ENCODE results near the gene KCNG2.
A peak's percentile ranks its signal among the peaks of the same experiment; 100 is the strongest.

KCNG2 gene

DNA sequence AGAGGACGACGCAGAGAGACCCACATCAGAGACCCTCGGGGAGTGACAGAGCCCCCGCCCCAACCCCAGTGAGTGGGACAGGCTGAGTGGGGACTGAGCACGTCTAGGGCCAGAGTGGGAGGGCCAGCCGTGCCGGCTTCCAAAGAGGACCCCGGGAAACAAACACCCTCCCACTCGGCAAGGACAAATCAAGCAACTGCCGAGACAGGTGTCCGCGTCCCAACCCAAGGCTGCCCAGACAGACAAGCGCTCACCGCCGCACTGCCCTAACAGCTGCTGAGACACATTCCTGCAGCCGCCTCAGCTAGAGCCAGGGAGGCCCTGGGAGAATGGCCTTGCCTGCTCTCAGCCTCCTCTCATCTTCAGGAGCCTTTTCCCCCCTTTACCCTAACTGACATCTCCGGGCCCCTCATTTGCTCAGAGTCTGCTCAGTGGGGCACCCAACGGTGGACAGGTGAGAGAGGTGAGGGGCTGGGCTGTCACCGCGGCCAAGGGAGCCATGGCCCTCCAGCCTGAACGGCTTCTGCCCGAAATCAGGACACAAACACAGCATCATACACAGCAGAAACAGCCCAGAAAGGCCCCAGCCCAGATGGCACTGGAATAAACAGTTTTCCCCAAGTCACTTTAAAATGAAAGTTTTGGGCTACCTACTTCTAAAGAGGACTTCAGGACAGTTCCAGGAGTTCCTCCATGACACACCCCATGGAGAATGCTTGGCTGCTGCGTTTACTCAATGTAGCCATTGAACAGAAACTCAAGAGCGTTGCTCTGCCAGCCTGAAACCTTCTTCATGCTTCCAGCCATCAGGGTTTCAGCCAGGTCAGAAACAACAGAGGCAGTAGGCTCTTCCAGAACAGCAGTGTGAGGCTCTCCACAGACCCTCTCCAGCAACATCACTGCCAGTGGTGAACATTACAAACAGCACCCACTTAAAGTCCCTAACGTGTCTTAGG lies 130.1 kb downstream of the KCNG2 start:
- DNase-seq, result no peak

GRCh38 chr18:79928563-79928960 lies 130.8 kb downstream of the KCNG2 start:
- DNase-seq, result no peak

DNA sequence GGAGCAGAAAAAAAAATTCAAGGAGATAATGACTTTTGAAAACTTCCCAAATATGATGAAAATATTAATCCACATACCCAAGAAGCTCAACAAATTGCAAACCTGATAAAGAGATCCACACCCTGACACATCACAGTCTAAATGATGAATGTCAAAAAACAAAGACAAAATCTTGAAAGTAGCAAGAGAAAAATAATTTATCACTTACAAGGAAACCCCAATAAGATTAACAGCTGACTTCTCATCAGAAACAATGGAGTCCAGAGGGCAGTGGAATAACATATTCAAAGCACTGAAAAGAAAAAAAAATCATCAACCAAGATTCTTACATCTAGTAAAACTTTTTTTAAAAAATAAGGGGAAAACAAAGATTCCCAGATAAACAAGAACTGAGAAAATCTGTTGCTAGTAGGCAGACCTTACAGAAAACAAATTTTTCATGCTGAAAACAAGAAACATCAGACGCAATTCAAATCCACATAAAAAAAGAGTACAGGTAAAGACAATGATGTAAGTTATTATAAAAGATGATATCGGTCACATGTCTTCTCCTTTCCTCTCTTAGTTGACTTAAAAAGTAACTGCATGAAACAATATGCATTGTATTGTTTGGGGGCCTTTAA lies 132.4 kb downstream of the KCNG2 start:
- peak; percentile 52 for DNase-seq

- no peak for DNase-seq
These were observed 133.7 kb downstream of the KCNG2 start for GRCh38 chr18:79931475-79931874.

- DNase-seq, result no peak
These were observed 135.2 kb downstream of the KCNG2 start for GRCh38 chr18:79932907-79933306.

- no peak for DNase-seq
These were observed 136.0 kb downstream of the KCNG2 start for GRCh38 chr18:79933765-79934164.

- DNase-seq, result no peak
These were observed 136.8 kb downstream of the KCNG2 start for GRCh38 chr18:79934311-79935097.

GRCh38 chr18:79935098-79935480 lies 137.4 kb downstream of the KCNG2 start:
- no peak for DNase-seq

- DNase-seq, result no peak
These were observed 137.8 kb downstream of the KCNG2 start for GRCh38 chr18:79935499-79935898.

GRCh38 chr18:79935925-79936324 lies 138.2 kb downstream of the KCNG2 start:
- DNase-seq, result no peak

DNA sequence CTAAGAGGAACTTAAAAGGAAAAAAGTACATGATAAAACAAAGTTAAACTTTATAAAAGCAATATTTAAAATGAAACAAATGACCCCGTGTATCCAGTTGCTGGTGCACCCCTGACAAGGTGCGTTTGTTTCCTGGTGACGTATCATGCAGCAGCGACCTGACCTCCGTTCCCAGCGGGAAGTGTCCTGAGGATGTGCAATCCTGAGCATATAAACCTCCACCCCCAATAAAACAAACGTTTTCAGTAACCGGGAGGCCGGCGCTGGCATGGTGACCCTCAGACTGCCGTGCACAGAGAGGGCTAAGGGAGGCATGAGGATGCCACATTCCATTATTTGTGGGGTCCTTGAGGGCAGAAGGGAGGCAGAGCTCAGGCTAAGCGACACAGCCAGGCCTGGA lies 138.9 kb downstream of the KCNG2 start:
- DNase-seq, result no peak

- no peak for DNase-seq
These were observed 139.5 kb downstream of the KCNG2 start for GRCh38 chr18:79937103-79937860.

DNA sequence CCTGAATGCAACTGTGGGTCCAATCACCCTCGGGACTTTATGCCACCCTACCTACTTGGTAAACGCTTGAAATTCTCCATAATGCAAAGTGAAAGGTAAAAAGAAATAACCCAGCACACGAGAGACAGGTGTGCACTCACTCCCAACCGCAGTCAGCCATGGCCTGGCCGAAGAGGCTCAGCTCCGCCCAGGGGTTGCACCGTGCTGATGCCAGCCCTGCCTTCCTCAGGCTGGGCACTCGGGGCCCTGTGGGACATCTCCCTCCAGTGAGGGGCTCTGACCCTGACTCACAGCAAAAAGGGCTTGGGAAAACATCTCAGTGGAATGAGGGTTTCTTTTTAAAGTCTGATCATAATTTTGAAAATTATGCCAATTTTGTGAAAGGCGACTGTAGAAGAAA lies 140.5 kb downstream of the KCNG2 start:
- DNase-seq, result no peak

GRCh38 chr18:79939096-79939495 lies 141.4 kb downstream of the KCNG2 start:
- no peak for DNase-seq

DNA sequence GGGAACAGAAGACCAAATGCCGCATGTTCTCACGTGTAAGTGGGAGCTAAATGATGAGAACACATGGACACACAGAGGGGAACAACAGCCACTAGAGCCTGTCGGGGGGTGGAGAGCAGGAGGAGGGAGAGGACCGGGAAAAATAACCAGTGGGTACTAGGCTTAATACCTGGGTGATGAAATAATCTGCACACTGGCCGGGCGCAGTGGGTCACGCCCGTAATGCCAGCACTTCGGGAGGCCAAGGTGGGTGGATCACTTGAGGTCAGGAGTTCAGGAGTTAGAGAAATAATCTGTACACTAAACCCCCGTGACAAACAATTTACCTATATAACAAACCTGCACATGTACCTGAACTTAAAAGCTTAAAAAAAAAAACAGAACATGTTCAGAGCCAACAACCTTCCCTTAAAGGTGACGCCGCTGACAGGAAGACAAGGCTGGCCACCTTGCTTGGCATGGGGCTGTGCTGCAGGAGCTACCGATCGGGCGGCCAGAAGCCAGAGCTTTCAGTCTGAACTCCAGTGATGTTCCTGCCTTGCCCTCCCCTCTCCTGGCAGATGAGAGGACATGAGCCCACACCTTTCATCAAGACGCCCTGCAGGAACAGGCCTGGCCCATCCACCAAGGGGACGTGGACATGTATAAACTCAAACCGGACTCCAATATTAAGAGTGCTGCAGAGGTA lies 142.5 kb downstream of the KCNG2 start:
- no peak for DNase-seq

DNA sequence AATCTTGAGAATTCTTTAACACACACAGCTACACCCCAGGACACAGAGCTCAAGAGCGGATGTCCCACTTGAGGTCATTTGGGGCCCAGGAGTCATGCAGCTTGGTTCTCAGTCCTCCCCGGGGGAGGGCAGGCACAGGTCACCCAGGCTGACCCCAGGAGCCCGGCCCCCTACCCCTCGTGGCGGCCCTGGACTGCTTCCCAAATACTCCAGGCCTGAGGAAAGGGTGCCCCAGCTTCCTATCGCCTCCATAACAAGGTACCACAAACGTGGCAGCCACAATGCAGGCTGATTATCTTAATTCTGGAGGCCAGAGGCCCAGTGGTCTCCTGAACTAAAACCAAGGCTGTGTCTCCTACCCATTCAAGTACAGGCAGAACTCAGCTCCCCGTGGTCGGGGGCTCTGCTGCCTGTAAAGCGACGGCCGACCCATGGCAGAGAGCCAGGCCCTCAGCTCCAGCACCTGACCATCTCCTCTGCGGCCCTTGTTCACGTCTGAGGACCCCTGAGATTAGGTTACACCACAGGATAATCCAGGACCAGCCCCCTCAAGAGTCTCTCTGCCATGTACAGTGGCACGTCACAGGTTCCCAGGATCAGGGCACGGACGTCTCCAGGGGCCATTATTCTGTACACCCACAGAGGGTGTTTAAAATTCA lies 143.2 kb downstream of the KCNG2 start:
- DNase-seq, result no peak

DNA sequence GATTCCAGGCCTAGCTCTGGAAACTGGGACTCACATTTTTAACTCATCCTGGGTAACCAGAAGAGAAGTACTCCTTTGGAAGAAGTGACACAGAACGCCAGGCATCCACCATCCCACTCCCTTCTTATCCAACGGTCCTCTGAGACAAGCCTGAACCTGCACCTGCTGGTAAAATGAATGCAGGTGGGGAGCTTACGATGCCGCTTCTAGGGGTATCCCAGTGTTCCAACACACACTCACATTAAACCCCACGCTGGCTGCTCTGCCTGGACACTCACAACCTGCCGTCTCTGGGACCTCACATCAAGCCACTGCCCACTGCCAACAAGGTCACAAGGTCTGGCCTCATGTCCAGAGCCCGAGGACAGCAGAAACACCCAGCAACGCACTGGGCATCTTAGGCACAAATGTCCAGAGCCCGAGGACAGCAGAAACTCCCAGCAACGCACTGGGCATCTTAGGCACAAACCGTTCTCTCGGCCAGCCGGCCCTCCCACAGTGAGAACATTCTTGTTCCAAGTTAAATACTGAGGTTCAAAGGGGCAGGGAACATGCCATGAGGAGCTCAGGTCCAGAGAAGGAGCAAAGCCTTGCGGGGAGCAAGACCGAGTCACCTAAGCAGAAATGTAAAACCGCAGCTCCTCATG lies 143.9 kb downstream of the KCNG2 start:
- DNase-seq, result no peak

GRCh38 chr18:79942211-79942610 lies 144.5 kb downstream of the KCNG2 start:
- no peak for DNase-seq

DNA sequence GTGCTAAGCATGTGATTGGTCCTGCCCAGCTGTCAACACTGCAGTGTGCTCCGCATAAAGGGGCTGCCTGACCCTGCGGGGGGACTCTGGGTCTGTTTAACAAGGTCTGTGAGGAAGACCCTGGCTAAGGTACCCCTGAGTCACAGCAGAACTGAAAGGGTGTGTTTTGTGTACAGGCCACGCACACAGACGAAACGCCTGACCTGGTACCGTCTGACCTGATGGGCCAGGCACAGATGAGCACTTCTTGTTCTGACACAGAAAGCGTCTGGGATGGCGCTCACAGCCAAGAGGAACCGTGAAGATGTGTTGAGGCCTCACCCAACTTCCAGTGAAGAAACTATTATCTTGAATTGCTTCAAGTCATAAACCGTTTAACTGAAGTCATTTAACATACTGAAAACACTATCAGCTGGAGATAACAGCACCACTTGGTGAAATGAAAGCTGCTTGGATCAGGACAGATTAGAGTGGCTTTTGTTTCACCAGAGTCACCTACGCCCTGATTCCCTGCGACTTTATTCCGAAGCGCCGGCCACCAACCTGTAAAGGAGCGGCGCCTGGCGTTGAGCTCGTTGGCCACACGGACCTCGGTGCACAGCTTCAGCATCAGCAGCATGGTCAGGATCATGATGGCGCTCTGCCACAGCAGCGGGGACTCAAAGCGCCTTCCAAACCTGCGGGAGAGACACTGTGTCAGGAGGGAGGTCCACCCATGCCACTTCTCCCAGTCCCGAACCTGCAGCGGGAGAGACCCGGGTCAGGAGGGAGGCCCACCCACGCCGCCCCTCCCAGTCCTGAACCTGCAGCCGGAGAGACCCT lies 145.3 kb downstream of the KCNG2 start:
- DNase-seq, result peak; percentile 84

DNA sequence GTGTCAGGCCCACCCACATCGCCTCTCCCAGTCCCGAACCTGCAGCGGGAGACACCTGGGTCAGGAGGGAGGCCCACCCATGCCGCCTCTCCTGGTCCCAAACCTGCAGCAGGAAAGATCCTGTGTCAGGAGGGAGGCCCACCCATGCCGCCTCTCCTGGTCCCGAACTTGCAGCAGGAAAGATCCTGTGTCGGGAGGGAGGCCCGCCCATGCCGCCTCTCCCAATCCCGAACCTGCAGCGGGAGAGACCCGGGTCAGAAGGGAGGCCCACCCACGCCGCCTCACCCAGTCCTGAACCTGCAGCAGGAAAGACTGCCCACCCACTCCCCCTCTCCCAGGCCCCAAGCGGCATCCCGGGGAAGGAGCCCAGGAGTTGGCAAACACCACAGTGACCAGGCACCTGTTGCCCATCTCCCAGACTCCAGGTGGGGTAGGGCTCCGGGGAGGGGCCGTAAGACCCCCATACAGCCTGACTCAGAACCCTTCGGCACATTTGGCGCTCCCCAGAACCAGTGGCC lies 145.9 kb downstream of the KCNG2 start:
- DNase-seq, result no peak
